Activated naive CD4-positive, alpha-beta T cell treated with anti-CD3 and anti-CD28 coated beads, Interleukin-2, amount 50 U/mL, for 16 hours (primary cell): ENCODE measurements around the gene CFAP126.
"Not testable (repeated sequence)": the region's sequence is repeated elsewhere in the genome, so short reads cannot be mapped to it uniquely, and the experiment has no call there.

Source experiments
- DNase-seq: peaks from one replicate; pipeline ENCODE4 v3.0.0-alpha.2; 2020

CFAP126 gene, protein sequence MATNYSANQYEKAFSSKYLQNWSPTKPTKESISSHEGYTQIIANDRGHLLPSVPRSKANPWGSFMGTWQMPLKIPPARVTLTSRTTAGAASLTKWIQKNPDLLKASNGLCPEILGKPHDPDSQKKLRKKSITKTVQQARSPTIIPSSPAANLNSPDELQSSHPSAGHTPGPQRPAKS

DNA sequence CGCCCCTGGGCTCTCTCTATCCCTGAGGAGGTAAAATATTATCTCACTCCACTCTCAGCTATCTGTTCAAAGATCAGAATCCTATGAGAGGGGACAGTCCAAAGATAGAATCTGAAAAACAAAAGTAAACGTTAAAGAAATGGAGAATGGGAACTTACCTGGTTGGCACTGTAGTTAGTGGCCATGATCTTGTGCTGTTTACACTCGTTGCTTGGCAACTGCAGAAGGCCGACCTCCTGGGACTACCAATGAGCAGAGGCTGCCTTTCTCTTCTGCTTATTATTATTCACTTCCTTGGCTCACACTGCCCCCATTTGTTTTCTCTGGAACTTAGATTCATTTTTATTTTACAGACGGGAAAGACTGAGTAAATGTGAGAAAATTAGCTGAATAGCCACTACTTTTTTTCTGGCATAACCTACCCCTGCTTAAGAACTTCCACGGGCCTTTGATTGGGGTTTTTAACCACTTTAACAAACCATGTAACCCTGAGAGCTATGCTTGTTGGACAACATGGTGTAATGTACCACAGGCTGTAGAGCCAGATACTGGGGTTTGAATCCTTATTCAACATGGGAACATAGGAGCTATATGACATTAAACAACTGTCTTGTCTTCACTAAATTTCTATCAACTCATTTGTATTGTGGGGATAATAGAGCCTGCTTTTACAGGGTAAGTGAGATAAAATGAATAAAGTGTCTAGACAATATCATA is at the start of gene CFAP126:
CFAP126 (minus strand) TSS at position 193 of the 717 bp plus-strand sequence; CDS start at position 185, 8 bp downstream.
- DNase-seq, result no peak

DNA sequence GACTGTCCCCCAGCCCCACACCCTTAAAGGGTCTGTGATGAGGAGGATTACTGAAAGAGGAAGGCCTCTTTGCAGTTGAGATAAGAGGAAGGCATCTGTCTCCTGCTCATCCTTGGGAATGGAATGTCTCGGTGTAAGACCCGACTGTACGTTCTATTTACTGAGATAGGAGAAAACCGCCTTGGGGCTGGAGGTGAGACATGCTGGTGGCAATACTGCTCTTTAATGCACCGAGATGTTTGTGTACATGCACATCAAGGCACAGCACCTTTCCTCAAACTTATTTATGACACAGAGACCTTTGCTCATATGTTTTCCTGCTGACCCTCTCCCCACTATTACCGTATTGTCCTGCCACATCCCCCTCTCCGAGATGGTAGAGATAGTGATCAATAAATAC is 45.4 kb upstream of the CFAP126 start:
- DNase-seq, result not testable (repeated sequence)

DNA sequence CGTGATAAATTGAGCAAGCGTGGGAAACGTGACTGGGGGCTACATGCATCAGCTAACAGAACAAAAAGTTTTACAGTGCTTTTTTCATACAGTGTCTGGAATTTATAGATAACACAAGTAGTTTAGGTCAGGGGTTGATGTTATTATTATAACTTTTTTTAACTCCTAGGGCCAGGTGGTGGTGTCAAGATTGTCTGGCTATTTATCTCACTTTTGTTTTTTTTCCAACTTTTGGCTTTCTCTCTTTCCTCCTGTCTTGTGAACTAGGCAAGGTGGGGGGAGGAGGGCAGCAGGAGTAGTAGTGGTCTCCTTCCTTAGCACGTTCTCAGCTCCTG is 42.9 kb upstream of the CFAP126 start:
- DNase-seq, result not testable (repeated sequence)

DNA sequence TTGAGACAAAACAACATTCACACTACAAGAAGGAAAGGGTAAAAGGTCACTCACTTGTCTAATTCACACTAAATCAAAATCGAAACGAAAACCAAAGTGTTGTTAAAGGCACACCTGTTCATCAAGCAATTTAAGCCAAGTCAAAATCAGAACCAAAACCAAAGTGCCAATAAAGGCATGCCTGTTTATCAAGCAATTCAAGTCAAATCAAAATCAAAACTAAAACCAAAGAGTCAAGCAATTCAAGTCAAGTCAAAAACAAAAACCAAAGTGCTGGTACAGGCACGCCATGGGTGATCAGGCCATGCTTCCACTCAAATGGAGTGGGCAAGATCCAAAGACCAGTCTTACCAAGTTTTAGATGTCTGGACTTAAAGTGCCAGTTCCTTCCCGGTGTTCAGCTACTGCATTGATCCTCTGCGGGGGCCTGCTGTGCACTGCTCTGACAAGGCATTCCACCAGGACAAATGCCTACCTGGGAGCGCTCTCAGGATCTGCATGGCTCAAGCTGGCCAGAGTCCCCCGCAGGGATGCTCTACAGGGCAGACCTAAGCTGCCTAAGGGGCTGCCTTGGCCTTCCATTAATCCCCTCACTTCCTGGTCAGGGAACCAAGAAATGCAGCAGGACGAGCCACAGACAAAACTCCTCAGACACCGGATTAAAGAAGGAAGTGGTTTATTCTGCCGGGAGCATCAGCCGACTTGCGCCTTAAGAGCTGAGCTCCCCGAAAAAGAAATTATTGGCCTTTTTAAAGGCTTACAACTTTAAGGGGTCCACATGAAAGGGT is 42.4 kb upstream of the CFAP126 start:
- not testable (repeated sequence) for DNase-seq

DNA sequence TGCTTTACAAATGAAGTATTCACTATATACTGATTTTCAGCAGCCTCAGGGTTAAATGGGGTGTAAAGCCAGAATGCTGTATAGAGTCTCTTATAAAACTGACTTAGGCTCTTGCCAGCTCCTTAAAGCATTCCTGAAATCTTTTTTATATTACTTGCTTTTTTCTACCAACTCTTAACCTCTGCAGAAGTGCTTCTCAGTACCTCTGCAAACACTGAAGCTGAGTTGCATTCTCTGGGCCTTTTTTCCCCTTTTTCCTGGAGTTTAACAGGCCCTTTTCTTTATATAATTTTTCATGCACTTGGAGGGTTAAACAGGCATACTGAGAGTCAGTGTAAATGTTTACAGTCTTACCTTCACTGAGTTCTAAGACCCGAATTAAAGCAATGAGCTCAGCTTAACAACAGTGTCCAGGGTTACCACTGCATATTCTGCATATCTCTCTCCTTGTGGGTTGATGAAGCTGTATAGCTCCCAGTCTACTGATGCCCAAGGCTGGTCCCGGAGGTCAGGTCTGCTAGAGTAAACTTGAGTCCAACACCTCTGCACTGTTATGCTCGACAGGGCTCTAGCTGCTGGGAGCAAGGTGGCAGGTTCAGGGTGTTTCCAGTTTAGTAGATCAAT is 40.9 kb upstream of the CFAP126 start:
- no peak for DNase-seq

DNA sequence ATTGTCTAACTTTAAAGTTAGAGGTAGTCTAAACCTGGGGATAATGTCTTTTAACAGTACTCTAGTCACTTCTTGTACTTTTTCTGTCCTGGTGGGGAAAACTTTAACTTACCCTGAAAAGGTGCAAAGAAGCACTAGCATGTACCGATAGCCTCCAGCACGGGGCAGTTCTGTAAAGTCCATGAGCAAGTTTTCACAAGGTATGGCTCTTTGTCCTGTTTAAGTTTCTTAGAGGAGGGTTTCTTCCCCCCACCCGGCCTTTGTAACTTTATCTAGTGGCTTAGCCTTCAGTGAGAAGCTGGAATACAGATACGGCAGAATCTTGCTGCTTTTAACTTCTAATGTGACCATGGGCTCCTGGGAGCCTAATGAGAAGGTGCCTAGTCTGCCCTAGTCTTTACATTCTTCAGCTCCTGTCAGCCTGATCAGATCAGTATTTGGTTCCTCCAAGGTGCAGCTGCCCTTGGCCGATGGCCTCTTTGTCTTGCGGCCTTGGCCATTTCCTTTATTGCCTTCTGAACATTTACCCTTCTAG is 39.8 kb upstream of the CFAP126 start:
- DNase-seq, result no peak

DNA sequence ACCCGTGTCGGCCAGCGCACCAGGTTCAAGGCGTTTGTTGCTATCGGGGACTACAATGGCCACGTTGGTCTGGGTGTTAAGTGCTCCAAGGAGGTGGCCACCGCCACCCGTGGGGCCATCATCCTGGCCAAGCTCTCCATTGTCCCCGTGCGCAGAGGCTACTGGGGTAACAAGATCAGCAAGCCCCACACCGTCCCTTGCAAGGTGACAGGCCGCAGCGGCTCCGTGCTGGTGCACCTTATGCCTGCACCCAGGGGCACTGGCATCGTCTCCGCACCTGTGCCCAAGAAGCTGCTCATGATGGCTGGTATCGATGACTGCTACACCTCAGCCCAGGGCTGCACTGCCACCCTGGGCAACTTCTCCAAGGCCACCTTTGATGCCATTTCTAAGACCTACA is 38.9 kb upstream of the CFAP126 start:
- not testable (repeated sequence) for DNase-seq

DNA sequence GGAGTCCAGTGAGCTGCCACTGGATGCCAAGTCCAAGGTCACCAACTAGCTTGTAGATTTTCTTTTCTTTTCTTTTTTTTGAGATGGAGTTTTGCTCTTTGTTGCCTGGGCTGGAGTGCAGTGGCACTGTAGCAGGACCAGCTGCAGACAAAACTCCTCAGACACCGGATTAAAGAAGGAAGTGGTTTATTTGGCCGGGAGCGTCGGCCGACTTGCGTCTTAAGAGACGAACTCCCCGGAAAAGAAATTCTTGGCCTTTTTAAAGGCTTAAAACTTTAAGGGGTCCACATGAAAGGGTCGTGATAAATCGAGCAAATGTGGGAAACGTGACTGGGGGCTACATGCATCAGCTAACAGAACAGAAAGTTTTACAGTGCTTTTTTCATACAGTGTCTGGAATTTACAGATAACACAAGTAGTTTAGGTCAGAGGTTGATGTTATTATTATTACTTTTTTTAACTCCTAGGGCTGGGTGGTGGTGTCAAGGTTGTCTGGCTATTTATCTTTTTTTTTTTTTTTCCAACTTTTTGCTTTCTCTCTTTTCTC is 36.4 kb upstream of the CFAP126 start:
- no peak for DNase-seq

DNA sequence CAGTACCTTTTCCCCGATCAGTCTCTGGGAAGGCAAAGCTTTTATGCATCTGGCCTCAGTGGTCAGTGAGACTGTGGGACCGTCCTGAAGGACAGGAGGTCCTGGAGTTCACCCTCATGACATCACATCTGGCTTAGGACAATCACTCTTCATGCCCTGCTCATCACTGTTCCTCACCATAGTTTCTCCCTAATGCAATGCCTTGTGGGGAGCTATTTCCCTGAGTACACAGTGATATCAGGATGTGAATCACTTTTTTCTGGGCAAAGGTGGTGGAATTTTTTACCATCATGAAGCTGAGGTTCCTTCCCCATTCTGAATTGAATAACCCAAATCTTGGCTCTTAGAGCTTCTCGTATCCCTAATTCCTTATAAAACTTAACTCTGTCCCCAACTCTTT is 34.8 kb upstream of the CFAP126 start:
- no peak for DNase-seq

DNA sequence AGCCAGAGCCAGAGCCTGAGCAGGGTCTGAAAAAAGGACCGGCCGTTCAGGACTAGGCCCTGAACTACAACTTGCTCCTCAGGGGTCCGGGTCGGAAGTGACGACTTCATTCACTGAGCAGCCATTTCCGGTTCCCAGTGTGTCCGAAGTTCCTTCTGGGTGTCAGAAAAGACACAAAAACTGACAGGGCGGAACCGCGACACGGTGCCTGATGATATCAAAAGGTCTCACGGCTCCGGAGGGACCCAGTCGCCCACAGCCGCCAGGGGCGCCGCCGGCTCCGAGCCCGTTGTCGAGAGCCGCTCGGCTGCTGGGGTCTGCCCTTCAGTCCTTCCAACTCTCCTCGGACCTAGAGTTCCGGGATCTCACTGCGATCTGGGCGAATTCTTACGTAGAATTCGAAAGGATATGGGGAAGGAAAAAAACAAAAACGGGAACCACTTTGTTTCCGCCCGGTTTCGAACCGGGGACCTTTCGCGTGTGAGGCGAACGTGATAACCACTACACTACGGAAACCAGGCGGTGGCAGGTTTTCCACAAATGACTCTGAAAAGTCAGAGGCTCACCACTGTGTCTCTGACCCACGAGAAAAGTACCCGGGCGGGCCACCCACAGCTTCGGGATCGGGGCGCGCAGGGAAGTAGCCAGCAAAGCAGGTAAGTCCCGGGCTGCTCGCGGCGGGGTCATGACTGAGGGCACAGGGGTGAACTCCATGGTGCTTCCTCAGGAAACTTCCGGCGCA is 31.8 kb upstream of the CFAP126 start:
- DNase-seq, result peak; percentile 86

DNA sequence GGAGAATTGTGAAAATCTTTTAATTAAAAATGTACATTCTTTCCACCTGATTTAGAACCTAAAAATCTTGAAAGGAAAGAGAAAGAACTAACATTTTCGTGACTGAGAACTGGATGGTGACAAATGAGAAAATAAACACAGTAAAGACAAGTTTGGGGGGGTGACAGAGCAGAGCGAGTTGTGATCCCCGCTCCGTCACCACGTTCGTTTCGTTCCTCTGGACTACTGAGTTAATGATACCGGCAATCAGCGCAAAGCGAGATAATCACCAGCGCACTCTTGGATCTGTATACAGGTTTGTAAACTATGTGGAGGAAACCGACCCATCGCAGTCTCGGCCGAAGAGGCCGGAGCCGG is 31.2 kb upstream of the CFAP126 start:
- DNase-seq, result no peak

DNA sequence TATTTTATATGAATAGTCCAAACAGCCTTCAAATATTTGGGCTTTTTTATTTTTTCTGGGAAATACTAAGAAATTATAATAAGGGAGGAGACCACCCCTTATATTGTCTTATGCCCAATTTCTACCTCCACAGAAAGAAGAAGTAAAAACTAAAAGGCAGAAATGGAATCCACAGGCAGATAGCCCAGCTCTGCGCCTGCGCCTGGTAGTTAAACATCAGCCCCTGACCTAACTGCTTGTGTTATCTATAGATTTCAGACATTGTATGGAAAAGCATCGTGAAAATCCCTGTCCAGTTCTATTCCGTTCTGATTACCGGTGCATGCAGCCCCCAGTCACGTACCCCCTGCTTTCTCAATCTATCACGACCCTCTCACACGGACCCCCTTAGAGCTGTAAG is 29.4 kb upstream of the CFAP126 start:
- not testable (repeated sequence) for DNase-seq

DNA sequence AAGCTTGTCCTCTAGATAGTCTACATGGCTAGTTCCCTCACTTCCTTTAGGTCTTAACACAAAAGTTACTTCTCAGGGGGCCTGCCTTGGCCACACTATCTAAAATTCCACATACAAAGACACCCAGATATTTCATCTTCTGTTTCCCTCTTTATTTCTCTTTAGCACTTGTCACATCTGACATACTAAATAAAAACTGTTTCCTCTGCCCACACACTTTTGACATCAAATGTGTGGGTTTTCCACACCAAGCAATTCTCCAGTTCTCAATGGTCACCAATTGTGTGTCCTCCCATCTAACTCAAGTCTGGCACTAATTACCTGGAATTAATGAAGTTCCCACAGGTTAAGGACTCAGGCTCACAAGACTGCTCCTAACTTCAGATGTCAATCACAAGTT is 25.5 kb upstream of the CFAP126 start:
- DNase-seq, result no peak

DNA sequence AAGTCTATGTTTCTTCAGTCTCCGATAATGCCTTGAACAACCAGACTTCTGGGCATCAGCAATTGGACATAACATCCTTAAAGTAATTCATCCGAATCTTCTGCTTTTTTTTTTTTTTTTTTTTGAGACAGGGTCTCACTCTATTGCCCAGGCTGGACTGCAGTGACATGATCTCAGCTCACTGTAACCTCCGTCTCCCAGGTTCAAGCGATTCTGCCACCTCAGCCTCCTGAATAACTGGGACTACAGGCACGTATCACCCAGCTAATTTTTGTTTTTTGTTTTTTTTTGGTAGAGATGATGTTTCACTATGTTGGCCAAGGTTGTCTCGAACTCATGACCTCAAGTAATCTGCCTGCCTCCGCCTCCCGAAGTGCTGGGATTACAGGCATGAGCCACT is 23.9 kb upstream of the CFAP126 start:
- DNase-seq, result no peak

DNA sequence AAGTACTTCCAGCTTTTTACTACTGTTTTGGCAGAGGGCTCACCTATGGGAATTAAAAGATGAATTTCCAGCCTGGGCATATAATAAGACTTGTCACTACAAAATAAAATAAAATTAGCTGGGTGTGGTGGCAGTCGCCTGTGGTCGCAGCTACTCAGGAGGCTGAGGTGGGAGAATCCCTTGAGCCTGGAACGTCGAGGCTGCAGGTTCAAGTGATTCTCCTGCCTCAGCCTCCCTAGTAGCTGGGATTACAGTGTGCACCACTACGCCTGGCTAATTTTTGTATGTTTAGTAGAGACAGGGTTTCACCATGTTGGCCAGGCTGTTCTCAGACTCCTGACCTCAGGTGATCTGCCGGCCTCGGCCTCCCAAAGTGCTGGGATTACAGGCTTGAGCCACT is 23.5 kb upstream of the CFAP126 start:
- not testable (repeated sequence) for DNase-seq

DNA sequence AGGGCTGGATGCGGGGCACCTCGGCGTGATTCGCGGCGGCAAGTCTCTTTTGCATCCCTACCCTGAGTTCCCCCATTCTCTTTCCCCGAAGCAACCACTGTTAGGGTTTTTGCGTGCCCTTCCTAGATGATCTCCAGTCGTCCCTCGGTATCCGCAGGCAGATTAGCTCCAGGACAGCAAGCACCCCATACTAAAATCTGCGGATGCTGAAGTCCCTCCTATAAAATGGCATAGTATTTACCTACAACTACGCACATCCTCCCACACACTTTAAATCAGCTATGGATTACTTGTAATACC is 22.8 kb upstream of the CFAP126 start:
- no peak for DNase-seq

DNA sequence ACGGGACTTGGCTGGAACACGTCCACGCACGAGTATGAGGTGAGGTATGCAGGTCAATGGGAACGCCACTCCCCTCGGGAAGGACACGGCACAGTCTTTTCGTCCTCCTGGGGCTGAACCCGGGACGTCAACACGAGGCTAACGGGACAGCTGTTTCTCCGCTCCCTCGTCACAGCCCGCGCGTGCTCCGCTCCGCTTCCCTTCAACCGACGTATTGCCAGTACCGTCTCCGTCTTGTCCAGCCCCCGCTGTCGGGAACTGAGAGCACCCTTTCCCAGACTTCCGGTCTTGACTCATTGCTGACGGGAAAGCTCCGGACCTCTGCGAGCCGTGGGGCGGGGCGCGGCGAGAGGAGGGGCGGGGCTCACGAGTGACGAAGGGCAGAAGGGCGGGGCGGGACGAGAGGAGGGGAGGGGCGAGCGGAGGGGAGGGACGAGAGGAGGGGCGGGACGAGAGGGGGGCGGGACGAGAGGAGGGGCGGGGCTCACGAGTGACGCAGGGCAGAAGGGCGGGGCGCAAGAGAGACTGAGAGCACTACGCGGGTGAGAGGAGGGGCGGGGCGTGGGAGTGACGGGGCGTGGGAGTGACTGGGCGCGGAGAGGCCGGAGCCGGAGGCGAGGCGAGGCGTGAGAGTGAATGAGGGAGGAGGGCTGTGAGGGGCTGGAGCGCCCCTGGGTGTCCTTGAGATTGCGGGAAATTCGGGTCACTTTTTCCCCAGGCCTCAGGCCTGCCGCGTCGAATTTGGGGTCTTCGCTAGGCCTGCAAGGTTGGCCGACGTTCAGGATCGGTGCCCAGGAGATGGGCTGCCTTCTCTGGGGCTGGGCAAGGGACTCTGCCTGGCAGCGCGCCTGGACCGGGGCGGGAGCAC is 22.2 kb upstream of the CFAP126 start:
- DNase-seq, result peak; percentile 88

DNA sequence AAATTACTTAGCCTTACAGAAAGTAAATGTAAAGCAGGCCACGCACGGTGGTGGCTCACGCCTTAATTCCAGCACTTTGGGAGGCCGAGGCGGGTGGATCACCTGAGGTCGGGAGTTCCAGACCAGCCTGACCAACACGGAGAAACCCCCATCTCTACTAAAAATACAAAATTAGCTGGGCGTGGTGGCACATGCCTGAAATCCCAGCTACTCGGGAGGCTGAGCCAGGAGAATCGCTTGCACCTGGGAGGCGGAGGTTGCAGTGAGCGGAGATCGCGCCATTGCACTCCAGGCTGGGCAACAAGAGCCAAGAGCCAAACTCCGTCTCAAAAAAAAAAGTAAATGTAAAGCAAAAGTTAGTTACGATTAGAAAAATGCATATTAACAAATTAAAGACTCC is 21.5 kb upstream of the CFAP126 start:
- not testable (repeated sequence) for DNase-seq

DNA sequence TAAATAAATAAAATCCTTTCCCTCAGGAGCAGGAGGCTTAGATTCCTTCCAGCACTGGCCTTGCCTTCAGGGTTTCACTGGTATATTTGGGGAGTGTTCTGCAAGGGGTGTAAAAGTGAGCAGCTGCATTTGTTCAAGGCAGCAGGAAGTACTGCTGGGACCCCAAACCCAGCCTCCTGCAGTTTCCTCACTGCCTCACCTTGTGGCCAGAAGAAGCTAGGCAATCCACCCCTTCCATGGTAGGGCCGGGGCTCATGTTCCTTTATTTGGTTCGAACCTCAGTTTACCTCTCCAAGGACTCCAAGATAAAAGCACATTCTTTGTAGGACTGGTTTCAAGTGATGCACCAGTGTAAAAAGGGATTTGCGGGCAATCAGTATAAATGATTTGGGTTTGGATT is 21.0 kb upstream of the CFAP126 start:
- no peak for DNase-seq

DNA sequence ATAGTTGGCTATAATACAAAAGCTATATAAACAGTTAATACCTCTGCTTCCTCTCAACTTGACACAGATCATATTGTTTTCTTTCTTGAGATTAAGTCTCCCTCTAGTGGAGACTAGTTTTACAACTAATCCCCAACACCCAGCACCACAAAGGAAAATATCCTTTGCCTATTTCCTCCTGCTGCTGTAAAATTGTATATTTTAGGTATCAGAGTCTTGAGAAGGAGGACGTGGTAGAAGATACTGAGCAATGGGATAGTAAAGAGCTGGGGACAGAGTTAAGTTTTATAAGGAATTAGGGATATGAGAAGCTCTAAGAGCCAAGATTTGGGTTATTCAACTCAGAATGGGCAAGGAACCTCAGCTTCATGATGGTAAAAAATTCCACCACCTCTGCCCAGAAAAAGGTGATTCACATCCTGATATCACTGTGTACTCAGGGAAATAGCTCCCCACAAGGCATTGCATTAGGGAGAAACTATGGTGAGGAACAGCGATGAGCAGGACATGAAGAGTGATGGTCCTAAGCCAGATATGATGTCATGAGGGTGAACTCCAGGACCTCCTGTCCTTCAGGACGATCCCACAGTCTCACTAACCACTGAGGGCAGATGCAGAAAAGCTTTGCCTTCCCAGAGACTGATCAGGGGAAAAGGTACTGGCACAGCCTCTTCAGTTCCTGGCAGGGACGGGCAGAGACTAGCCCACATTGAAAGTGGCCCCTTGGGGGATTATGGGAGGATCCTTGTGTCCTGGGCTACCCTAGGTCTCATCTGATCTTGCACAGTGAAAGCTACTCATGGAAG is 14.7 kb upstream of the CFAP126 start:
- no peak for DNase-seq

DNA sequence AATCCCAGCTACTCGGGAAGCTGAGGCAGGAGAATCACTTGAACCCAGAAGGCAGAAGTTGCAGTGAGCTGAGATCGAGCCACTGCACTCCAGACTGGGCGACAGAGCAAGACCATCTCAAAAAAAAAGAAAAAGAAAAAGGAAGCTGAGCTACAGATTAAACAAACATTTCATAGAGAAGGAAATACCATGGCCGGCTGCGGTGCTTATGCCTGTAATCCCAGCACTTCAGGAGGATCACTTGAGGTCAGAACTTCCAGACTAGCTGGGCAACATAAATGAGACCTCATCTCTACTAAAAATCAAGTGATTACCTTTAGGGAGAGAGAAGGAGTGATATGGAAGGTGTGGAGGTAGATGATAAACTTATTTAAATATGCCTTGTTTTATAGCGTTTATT is 14.0 kb upstream of the CFAP126 start:
- DNase-seq, result no peak
